HepG2 (cell line): ENCODE results near the gene HOMEZ. TPM values are rescaled to one million over a fixed set of nuclear protein-coding genes. Genes with fewer than 3 reads are reported as not detected.

Experiments used
- CC2D1A ChIP-seq: sonication (generic); formaldehyde crosslinking; IDR thresholded peaks from 2 replicates; pipeline ENCODE4 v1.8.1; 2023; ENCODE audit warnings: mild to moderate bottlenecking, missing genetic modification reagents
- ELF3 ChIP-seq: IDR thresholded peaks from 2 replicates; pipeline ENCODE4 v1.6.1; 2016; ENCODE audit warnings: missing genetic modification reagents, missing compliant biosample characterization
- GABPA ChIP-seq, 2 experiments: IDR thresholded peaks; 2 replicates each; pipeline ENCODE4 v1.6.1; 2011 to 2016; ENCODE audit warnings: low read depth in 2 of 2, low read length in 1 of 2, missing biosample characterization in 1 of 2, missing genetic modification characterization in 1 of 2
- MNT ChIP-seq: fragments of 450-650 bp; IDR thresholded peaks from 2 replicates; pipeline ENCODE4 v1.6.1; 2016
- NR2F1 ChIP-seq, 2 experiments: fragments of 450-650 bp in 1 of 2; formaldehyde crosslinking in 1 of 2; IDR thresholded peaks; 2 replicates each; pipeline versions ENCODE4 v1.5.0 to v1.6.1; 2016 to 2020; ENCODE audit warnings: mild to moderate bottlenecking in 1 of 2, missing compliant biosample characterization in 1 of 2, missing genetic modification reagents in 1 of 2, moderate library complexity in 1 of 2
- PHF8 ChIP-seq: sonication (generic); formaldehyde crosslinking; IDR thresholded peaks from 2 replicates; pipeline ENCODE4 v1.5.0; 2020; ENCODE audit warnings: missing genetic modification reagents
- POLR2AphosphoS2 ChIP-seq: IDR thresholded peaks from 2 replicates; pipeline ENCODE4 v1.6.1; 2011; ENCODE audit warnings: low read depth, low read length, improper control_type of control experiment
- SNAI1 ChIP-seq: sonication (generic); formaldehyde crosslinking; IDR thresholded peaks from 2 replicates; pipeline ENCODE4 v1.5.0; 2020; ENCODE audit warnings: mild to moderate bottlenecking, missing genetic modification reagents, borderline replicate concordance
- TRIM22 ChIP-seq: fragments of 450-650 bp; IDR thresholded peaks from 2 replicates; pipeline ENCODE4 v1.6.1; 2017
- ZBED4 ChIP-seq: sonication (generic); formaldehyde crosslinking; IDR thresholded peaks from 2 replicates; pipeline ENCODE4 v1.4.0; 2020; ENCODE audit warnings: missing genetic modification reagents, borderline replicate concordance
- ZNF282 ChIP-seq: fragments of 450-650 bp; IDR thresholded peaks from 2 replicates; pipeline ENCODE4 v1.6.1; 2018; ENCODE audit not compliant: partially characterized antibody
- ZNF318 ChIP-seq: sonication (generic); formaldehyde crosslinking; IDR thresholded peaks from 2 replicates; pipeline ENCODE4 v1.4.0; 2020; ENCODE audit warnings: mild to moderate bottlenecking, missing genetic modification reagents
- ZNF605 ChIP-seq: sonication (generic); formaldehyde crosslinking; IDR thresholded peaks from 2 replicates; pipeline ENCODE4 v1.8.0; 2022; ENCODE audit warnings: mild to moderate bottlenecking, missing genetic modification reagents
- polyA plus RNA-seq, 8 experiments: library from polyadenylated mRNA; depleted of rRNA in 3 of 8; stranded (reverse) in 7 of 8; unstranded in 1 of 8; fragments of >200 nt; fragmentation: Illumina TruSeq in 4 of 8; extraction: Trizol in 4 of 8; gene quantifications; 2 replicates each; pipeline versions ENCODE4 v1.2.1 to v1.2.3, GENCODE V29; 2011 to 2016; ENCODE audit warnings: low read depth in 4 of 8, missing spikeins in 1 of 8, mixed read lengths in 1 of 8; ENCODE audit not compliant: insufficient read depth in 1 of 8
- total RNA-seq, 5 experiments: library from RNA; depleted of rRNA; stranded (reverse); fragments of >200 nt; fragmentation: Illumina TruSeq; extraction: Trizol; gene quantifications; 2 replicates each; pipeline ENCODE4 v1.2.3, GENCODE V29; 2016; ENCODE audit warnings: low read depth in 1 of 5

HOMEZ gene
- total and polyA plus RNA-seq, 2 of the 13 experiments (the other 11 are each of a cell fraction or from before 2014, with no cell fraction given) = 14.5 to 31.8 TPM

DNA sequence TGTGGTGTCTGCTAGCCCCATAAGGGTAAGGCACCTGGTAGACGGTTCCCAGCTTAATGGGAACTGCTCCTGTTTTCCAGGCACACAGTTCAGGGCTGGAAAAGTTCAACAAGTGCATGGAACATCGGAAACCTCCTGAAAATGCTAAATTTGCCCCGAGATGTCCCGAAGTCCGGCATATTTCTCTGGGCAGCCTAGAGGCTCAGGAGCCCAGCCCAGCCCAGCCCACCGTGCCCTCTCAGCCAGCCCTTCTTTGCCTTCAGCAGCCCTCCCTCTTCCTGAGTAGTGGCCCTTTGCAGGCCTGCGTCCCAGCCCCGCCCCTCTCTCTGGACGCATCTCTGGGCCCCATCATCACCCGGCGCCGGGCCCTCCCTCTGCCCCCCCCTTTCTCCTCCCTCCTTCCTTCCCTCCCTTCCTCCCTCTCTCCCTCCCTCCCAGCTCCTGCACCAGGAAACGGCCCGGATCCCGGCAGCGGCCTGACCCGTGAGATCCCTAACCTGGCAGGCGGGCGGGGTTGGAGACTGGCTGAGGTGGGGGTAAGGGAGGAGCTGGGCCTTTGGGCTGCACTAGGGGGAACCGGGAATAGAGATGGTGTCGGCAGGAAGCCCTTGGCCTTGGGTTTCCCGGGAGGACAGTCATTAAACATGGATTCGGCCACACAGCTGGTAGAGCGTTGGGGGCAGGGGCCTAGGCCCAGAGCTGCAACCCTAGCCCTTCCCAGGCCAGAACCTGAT is 20.6 kb upstream of the HOMEZ start, which contains the start of gene BCL2L2 (continued):
- TF ChIP-seq ZBED4 = peak; percentile 94
- no peak for TF ChIP-seq TRIM22
- peak; percentile 99 for TF ChIP-seq PHF8 (CRISPR knock-in tag)
- 0 out of 2 replicates have a peak, but pooled peaks have one; percentile 38 for TF ChIP-seq POLR2AphosphoS2
- no peak for TF ChIP-seq ZNF282
- TF ChIP-seq CC2D1A (CRISPR knock-in tag) = no peak
- TF ChIP-seq ZNF318 (CRISPR knock-in tag) = peak; percentile 32
- TF ChIP-seq GABPA (IDR thresholded peaks at IDR 0.05; ENCODE audit: low read depth, low read length) = no peak
- no peak for TF ChIP-seq GABPA (CRISPR knock-in tag; IDR thresholded peaks at IDR 0.05; ENCODE audit: low read depth)
- TF ChIP-seq MNT = peak; percentile 62
- peak; percentile 13 to 37; a peak in 1 of 4 replicates for TF ChIP-seq NR2F1 (CRISPR knock-in tag; IDR thresholded peaks at IDR 0.05)
- peak; percentile 99 for TF ChIP-seq ELF3 (CRISPR knock-in tag)
- TF ChIP-seq ZNF605 (CRISPR knock-in tag) = peak; percentile 99
- peak; percentile 95; the same call in 1 of the 2 replicates for TF ChIP-seq SNAI1 (CRISPR knock-in tag)
